SK-N-SH treated with all-trans-retinoic acid at 6 μM for 48 hours (cell line): Measurements from ENCODE around the gene AHRR.

Experiments used
- ATAC-seq: fragments of 200-7000 bp; cut with Tn5 transposase; 3 replicates; pipeline ENCODE4 v1.9.1; 2020; ENCODE audit warnings: mild to moderate bottlenecking, moderate library complexity
- ARNTL ChIP-seq: fragments of 450-650 bp; formaldehyde crosslinking; IDR thresholded peaks from 2 replicates; pipeline ENCODE4 v1.5.0; 2020; ENCODE audit warnings: low read depth, mild to moderate bottlenecking, moderate library complexity, borderline replicate concordance
- BACH2 ChIP-seq: fragments of 250-450 bp; sonication (Bioruptor Pico); IDR thresholded peaks from 2 replicates; pipeline ENCODE4 v1.9.0; 2021; ENCODE audit warnings: mild to moderate bottlenecking, borderline replicate concordance
- CREB5 ChIP-seq: fragments of 250-450 bp; sonication (Bioruptor Pico); IDR thresholded peaks from 2 replicates; pipeline ENCODE4 v1.5.1; 2020; ENCODE audit warnings: low read depth, mild to moderate bottlenecking, moderate library complexity
- CSDC2 ChIP-seq: fragments of 250-450 bp; sonication (Bioruptor Pico); IDR thresholded peaks from 2 replicates; pipeline ENCODE4 v1.5.0; 2020; ENCODE audit warnings: mild to moderate bottlenecking, moderate library complexity
- CSRNP3 ChIP-seq: fragments of 250-450 bp; sonication (Bioruptor Pico); IDR thresholded peaks from 2 replicates; pipeline ENCODE4 v1.5.1; 2021; ENCODE audit warnings: mild to moderate bottlenecking, moderate library complexity
- ESRRG ChIP-seq: fragments of 250-450 bp; sonication (Bioruptor Pico); IDR thresholded peaks from 2 replicates; pipeline ENCODE4 v1.6.1; 2021; ENCODE audit warnings: mild to moderate bottlenecking
- GLIS3 ChIP-seq: fragments of 250-450 bp; sonication (Bioruptor Pico); IDR thresholded peaks from 2 replicates; pipeline ENCODE4 v1.5.0; 2020; ENCODE audit warnings: mild to moderate bottlenecking, moderate library complexity
- ISL1 ChIP-seq: fragments of 250-450 bp; sonication (Bioruptor Pico); IDR thresholded peaks from 2 replicates; pipeline ENCODE4 v2.1.2; 2022; ENCODE audit warnings: mild to moderate bottlenecking, moderate library complexity
- OSR1 ChIP-seq: fragments of 250-450 bp; sonication (Bioruptor Pico); IDR thresholded peaks from 2 replicates; pipeline ENCODE4 v1.8.0; 2022; ENCODE audit warnings: moderate library complexity, mild to moderate bottlenecking, inconsistent platforms
- PATZ1 ChIP-seq: fragments of 250-450 bp; sonication (Bioruptor Pico); IDR thresholded peaks from 2 replicates; pipeline ENCODE4 v1.8.0; 2020; ENCODE audit warnings: mild to moderate bottlenecking, moderate library complexity, borderline replicate concordance
- POU6F1 ChIP-seq: fragments of 250-450 bp; sonication (Bioruptor Pico); IDR thresholded peaks from 2 replicates; pipeline ENCODE4 v1.8.0; 2021; ENCODE audit warnings: low read depth, mild to moderate bottlenecking, moderate library complexity, borderline replicate concordance
- PPARA ChIP-seq: fragments of 250-450 bp; sonication (Bioruptor Pico); IDR thresholded peaks from 2 replicates; pipeline ENCODE4 v1.5.0; 2020; ENCODE audit warnings: mild to moderate bottlenecking, borderline replicate concordance
- RARB ChIP-seq: fragments of 250-450 bp; sonication (Bioruptor Pico); IDR thresholded peaks from 2 replicates; pipeline ENCODE4 v1.8.0; 2021; ENCODE audit warnings: mild to moderate bottlenecking, moderate library complexity
- SNAI2 ChIP-seq: fragments of 250-450 bp; sonication (Bioruptor Pico); IDR thresholded peaks from 2 replicates; pipeline ENCODE4 v1.5.0; 2020; ENCODE audit warnings: mild to moderate bottlenecking, moderate library complexity
- TCF4 ChIP-seq: fragments of 250-450 bp; sonication (Bioruptor Pico); IDR thresholded peaks from 2 replicates; pipeline ENCODE4 v1.8.0; 2021; ENCODE audit warnings: mild to moderate bottlenecking, moderate library complexity, borderline replicate concordance
- TOX ChIP-seq: fragments of 250-450 bp; sonication (Bioruptor Pico); IDR thresholded peaks from 2 replicates; pipeline ENCODE4 v1.8.0; 2021; ENCODE audit warnings: mild to moderate bottlenecking, moderate library complexity, borderline replicate concordance
- TSHZ2 ChIP-seq: fragments of 250-450 bp; sonication (Bioruptor Pico); IDR thresholded peaks from 2 replicates; pipeline ENCODE4 v1.5.0; 2020; ENCODE audit warnings: mild to moderate bottlenecking, moderate library complexity
- ZC3H10 ChIP-seq: fragments of 250-450 bp; sonication (Bioruptor Pico); IDR thresholded peaks from 2 replicates; pipeline ENCODE4 v1.5.1; 2021; ENCODE audit warnings: mild to moderate bottlenecking, moderate library complexity
- ZFP3 ChIP-seq: fragments of 250-450 bp; sonication (Bioruptor Pico); IDR thresholded peaks from 2 replicates; pipeline ENCODE4 v1.5.0; 2020; ENCODE audit warnings: mild to moderate bottlenecking, moderate library complexity
- ZFP30 ChIP-seq: fragments of 450-650 bp; formaldehyde crosslinking; IDR thresholded peaks from 2 replicates; pipeline ENCODE4 v1.5.0; 2022; ENCODE audit warnings: mild to moderate bottlenecking, moderate library complexity
- ZNF565 ChIP-seq: fragments of 450-650 bp; formaldehyde crosslinking; conservative IDR thresholded peaks from 2 replicates; pipeline ENCODE4 v1.5.0; 2020; ENCODE audit warnings: low read depth, mild to moderate bottlenecking, moderate library complexity
- ZNF70 ChIP-seq: fragments of 450-650 bp; formaldehyde crosslinking; IDR thresholded peaks from 2 replicates; pipeline ENCODE4 v1.5.0; 2020; ENCODE audit warnings: mild to moderate bottlenecking, moderate library complexity
- ZNF8 ChIP-seq: fragments of 450-650 bp; formaldehyde crosslinking; IDR thresholded peaks from 2 replicates; pipeline ENCODE4 v1.5.0; 2020; ENCODE audit warnings: mild to moderate bottlenecking, moderate library complexity

Gene AHRR

GRCh38 chr5:478369-478981 lies 157.0 kb downstream of the AHRR start:
- ATAC-seq: no peak
- TF ChIP-seq TCF4 (CRISPR knock-in tag) (no peak), ZNF70 (no peak), POU6F1 (CRISPR knock-in tag) (no peak), ISL1 (CRISPR knock-in tag) (no peak), ZFP3 (CRISPR knock-in tag) (no peak), ZC3H10 (CRISPR knock-in tag) (no peak), BACH2 (no peak), TSHZ2 (no peak), ARNTL (no peak), CREB5 (CRISPR knock-in tag) (no peak), ESRRG (CRISPR knock-in tag) (no peak)

- TF ChIP-seq ZC3H10 (CRISPR knock-in tag) (no peak), ZFP30 (CRISPR knock-in tag) (no peak), POU6F1 (CRISPR knock-in tag) (no peak), BACH2 (no peak), RARB (CRISPR knock-in tag) (no peak), ESRRG (CRISPR knock-in tag) (no peak), PATZ1 (CRISPR knock-in tag) (no peak), ARNTL (no peak), PPARA (no peak), ZNF70 (no peak)
- no peak for ATAC-seq
Observed at GRCh38 chr5:478982-479535, 157.5 kb downstream of the AHRR start.

- no peak for ATAC-seq
- TF ChIP-seq TOX (no peak), ZFP3 (CRISPR knock-in tag) (no peak), ZNF70 (no peak), ZNF565 (CRISPR knock-in tag) (no peak), BACH2 (no peak), ARNTL (no peak), PATZ1 (CRISPR knock-in tag) (no peak), ZNF8 (no peak), CSDC2 (CRISPR knock-in tag) (no peak), TCF4 (CRISPR knock-in tag) (no peak), OSR1 (CRISPR knock-in tag) (no peak), PPARA (no peak), ZC3H10 (CRISPR knock-in tag) (no peak), ESRRG (CRISPR knock-in tag) (no peak), CSRNP3 (CRISPR knock-in tag) (no peak), GLIS3 (CRISPR knock-in tag) (no peak), SNAI2 (CRISPR knock-in tag) (no peak)
Observed at GRCh38 chr5:479566-480319, 158.2 kb downstream of the AHRR start.
